ENCODE data around the gene GPR25. TPM values are rescaled to one million over a fixed set of nuclear protein-coding genes. Genes with fewer than 3 reads are reported as not detected.

The GPR25 gene
- total RNA-seq, 2 donors from 2014 or later = 1.3 TPM; not detected in 1

DNA sequence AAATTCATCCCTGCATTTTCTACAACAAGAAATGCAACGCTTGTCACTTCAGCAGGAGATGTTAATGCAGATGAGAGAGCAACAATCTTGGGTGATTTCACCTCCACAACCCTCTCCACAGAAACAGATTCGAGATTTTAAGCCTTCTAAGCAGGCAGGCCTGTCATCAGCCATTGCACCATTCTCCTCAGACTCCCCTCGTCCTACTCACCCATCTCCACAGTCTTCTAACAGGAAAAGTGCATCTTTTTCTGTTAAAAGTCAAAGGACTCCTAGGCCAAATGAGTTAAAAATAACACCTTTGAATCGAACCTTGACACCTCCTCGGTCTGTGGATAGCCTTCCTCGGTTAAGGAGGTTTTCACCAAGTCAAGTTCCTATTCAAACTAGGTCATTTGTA, 23.4 kb upstream of the GPR25 start:
- 78 to 80% methylated on average over 6 of the region's 6 CpGs for WGBS, 2 donors
- H3K36me3 ChIP-seq (replicated peaks in 1 of 2; ENCODE audit: insufficient read depth in 1 of 2, low read depth in 2 of 2) = peaks cover 0 to 2% of the 10 kb centered on the region in 2 donors
- TF ChIP-seq, protein P1, sequence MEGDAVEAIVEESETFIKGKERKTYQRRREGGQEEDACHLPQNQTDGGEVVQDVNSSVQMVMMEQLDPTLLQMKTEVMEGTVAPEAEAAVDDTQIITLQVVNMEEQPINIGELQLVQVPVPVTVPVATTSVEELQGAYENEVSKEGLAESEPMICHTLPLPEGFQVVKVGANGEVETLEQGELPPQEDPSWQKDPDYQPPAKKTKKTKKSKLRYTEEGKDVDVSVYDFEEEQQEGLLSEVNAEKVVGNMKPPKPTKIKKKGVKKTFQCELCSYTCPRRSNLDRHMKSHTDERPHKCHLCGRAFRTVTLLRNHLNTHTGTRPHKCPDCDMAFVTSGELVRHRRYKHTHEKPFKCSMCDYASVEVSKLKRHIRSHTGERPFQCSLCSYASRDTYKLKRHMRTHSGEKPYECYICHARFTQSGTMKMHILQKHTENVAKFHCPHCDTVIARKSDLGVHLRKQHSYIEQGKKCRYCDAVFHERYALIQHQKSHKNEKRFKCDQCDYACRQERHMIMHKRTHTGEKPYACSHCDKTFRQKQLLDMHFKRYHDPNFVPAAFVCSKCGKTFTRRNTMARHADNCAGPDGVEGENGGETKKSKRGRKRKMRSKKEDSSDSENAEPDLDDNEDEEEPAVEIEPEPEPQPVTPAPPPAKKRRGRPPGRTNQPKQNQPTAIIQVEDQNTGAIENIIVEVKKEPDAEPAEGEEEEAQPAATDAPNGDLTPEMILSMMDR (IDR thresholded peaks at IDR 0.05) = no peak
- no peak for TF ChIP-seq POLR2A (IDR thresholded peaks at IDR 0.05)
- intact Hi-C loops (cut with DNase I) = loop anchor here (10.0 kb wide), 1 partner anchor 225 kb away; the partner anchor contains the start of gene KIF14
- ATAC-seq (no peak), DNase-seq (no peak)
- no peaks in the 10 kb centered on the region for H3K4me1 ChIP-seq
- no peaks in the 10 kb centered on the region for H3K9me3 ChIP-seq
- no peak overlapping the region for H3K4me3 ChIP-seq
- no peak overlapping the region for H3K27ac ChIP-seq
- no peaks in the 10 kb centered on the region for H3K27me3 ChIP-seq

DNA sequence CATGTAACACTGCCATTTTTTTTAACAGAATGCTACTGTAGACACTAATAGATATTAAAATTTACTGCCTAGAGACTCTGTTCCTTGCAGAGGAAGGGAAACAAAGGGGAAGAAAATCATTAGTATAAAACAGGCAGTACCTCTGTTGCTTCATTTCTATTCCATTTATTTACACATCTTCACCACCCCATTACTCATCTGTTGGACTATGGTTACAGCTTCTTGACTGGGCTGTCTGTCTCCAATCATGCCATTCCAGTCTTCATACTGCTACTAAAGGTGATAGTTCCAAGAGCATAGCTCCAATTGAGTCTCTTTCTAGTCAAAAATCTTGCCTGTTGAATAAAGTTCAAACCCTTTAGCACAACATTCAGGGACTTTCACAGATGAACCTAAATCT, 22.2 kb upstream of the GPR25 start:
- H3K36me3 ChIP-seq (replicated peaks in 1 of 2; ENCODE audit: insufficient read depth in 1 of 2, low read depth in 2 of 2) = peaks cover 0 to 2% of the 10 kb centered on the region in 2 donors
- intact Hi-C loops (cut with DNase I) = no loop called here
- H3K4me3 ChIP-seq = no peak overlapping the region
- TF ChIP-seq, protein P1 (IDR thresholded peaks at IDR 0.05) = no peak
- no peak for TF ChIP-seq POLR2A (IDR thresholded peaks at IDR 0.05)
- H3K9me3 ChIP-seq = no peaks in the 10 kb centered on the region
- ATAC-seq (no peak), DNase-seq (no peak)
- H3K27ac ChIP-seq = no peak overlapping the region
- H3K27me3 ChIP-seq = no peaks in the 10 kb centered on the region
- H3K4me1 ChIP-seq = no peaks in the 10 kb centered on the region

DNA sequence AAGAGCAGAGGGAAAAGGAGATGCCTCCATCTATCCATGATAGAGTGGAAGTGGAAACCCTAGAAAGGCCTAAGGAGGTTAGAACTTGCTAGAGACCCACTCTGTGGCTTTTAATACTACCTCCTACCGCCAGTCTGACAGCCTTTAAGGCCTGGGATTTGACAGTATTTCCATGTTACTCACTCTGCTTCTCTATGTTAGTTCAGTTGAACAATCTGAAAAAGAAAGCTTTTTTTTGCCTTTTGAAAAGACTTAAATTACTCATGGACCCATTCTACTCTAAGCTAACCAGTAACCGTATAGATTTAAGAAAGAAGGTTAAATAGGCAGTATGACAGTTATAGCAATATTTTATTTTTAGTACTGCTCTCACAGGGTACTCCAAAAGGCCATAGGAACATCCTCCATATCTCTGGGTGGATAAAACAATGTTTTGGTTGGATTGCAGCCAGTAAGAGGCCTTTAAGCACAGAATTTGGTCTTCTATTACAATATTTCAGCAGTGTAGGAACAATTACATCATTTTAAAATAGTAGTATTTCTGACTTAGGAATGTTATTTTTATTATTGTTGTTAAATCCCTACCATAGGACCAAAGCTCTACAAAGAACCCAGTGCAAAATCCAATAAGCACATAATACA, 15.9 kb upstream of the GPR25 start:
- Histone ChIP-seq H3K36me3 (replicated peaks in 1 of 2; ENCODE audit: insufficient read depth in 1 of 2, low read depth in 2 of 2) (peaks cover 0 to 2% of the 10 kb centered on the region in 2 donors), H3K27me3 (no peaks in the 10 kb centered on the region), H3K4me3 (no peak overlapping the region), H3K27ac (no peak overlapping the region), H3K4me1 (no peaks in the 10 kb centered on the region), H3K9me3 (no peaks in the 10 kb centered on the region)
- intact Hi-C loops (cut with DNase I) = no loop called here
- DNase-seq (no peak), ATAC-seq (no peak)
- WGBS, 2 donors = 83 to 89% methylated on average over 2 of the region's 2 CpGs
- no peak for TF ChIP-seq POLR2A (IDR thresholded peaks at IDR 0.05)
- TF ChIP-seq, protein P1 (IDR thresholded peaks at IDR 0.05) = no peak

DNA sequence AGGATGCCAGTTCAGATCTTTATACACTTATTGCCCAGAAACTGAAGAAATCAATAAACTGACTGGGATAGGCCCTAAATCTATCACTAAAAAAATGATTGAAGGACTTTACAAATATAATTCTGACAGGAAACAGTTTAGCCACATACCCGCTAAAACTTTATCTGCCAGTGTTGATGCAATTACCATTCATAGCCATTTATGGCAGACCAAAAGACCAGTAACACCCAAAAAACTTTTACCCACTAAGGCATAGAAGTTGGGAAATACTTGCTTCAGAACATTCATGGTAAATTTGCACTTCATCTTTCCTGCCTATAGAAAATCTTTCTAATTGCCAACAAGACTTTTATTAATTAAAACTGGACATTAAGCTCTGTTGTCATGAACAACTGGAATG, 15.0 kb upstream of the GPR25 start:
- H3K4me3 ChIP-seq = no peak overlapping the region
- no peak for TF ChIP-seq POLR2A (IDR thresholded peaks at IDR 0.05)
- TF ChIP-seq, protein P1 (IDR thresholded peaks at IDR 0.05) = no peak
- no peaks in the 10 kb centered on the region for H3K27me3 ChIP-seq
- no peaks in the 10 kb centered on the region for H3K4me1 ChIP-seq
- H3K36me3 ChIP-seq (replicated peaks in 1 of 2; ENCODE audit: insufficient read depth in 1 of 2, low read depth in 2 of 2) = peaks cover 0 to 2% of the 10 kb centered on the region in 2 donors
- H3K9me3 ChIP-seq = no peaks in the 10 kb centered on the region
- intact Hi-C loops (cut with DNase I) = no loop called here
- ATAC-seq = no peak
- no peak overlapping the region for H3K27ac ChIP-seq
- 82 to 86% methylated on average over 1 of the region's 1 CpG for WGBS, 2 donors
- no peak for DNase-seq
